ENCODE measurements around the gene UNC13C. TPM values are rescaled to one million over a fixed set of nuclear protein-coding genes. Genes with fewer than 3 reads are reported as not detected.

UNC13C gene
- polyA plus RNA-seq, 1 donor from 2014 or later: 4.0 TPM

DNA sequence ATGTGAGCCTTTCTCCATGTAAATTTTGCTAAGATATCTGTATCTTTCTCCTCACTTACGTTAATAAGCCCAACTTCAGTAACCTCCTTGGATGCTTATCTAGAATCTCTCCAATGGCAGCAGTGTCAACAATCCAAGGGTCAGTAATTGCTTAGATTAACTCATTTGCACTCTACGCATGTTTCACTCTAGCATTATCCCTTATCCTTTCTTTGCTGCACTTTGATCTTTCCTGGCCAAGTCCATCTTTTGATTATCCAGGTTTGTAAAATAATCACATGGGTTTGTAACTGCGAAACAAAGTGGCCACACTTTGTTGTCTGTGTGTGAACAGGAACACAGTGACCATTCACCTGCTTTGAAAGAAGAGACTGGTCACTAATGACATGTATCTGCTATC, 640.9 kb downstream of the UNC13C start:
- no peak for TF ChIP-seq CTCF (IDR thresholded peaks at IDR 0.05; ENCODE audit: poor library complexity, severe bottlenecking)
- no peak for TF ChIP-seq RAD21 (conservative IDR thresholded peaks at IDR 0.05)
- TF ChIP-seq EP300 (conservative IDR thresholded peaks at IDR 0.05; ENCODE audit: poor library complexity, severe bottlenecking): no peak
- TF ChIP-seq POLR2AphosphoS5 (IDR thresholded peaks at IDR 0.05): no peak
- no peak for TF ChIP-seq EZH2 (IDR thresholded peaks at IDR 0.05; ENCODE audit: borderline replicate concordance, insufficient read depth, low read length, poor library complexity, severe bottlenecking)
- no peak for TF ChIP-seq MXI1 (conservative IDR thresholded peaks at IDR 0.05; ENCODE audit: poor library complexity, severe bottlenecking)
- TF ChIP-seq, protein P1, sequence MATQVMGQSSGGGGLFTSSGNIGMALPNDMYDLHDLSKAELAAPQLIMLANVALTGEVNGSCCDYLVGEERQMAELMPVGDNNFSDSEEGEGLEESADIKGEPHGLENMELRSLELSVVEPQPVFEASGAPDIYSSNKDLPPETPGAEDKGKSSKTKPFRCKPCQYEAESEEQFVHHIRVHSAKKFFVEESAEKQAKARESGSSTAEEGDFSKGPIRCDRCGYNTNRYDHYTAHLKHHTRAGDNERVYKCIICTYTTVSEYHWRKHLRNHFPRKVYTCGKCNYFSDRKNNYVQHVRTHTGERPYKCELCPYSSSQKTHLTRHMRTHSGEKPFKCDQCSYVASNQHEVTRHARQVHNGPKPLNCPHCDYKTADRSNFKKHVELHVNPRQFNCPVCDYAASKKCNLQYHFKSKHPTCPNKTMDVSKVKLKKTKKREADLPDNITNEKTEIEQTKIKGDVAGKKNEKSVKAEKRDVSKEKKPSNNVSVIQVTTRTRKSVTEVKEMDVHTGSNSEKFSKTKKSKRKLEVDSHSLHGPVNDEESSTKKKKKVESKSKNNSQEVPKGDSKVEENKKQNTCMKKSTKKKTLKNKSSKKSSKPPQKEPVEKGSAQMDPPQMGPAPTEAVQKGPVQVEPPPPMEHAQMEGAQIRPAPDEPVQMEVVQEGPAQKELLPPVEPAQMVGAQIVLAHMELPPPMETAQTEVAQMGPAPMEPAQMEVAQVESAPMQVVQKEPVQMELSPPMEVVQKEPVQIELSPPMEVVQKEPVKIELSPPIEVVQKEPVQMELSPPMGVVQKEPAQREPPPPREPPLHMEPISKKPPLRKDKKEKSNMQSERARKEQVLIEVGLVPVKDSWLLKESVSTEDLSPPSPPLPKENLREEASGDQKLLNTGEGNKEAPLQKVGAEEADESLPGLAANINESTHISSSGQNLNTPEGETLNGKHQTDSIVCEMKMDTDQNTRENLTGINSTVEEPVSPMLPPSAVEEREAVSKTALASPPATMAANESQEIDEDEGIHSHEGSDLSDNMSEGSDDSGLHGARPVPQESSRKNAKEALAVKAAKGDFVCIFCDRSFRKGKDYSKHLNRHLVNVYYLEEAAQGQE (IDR thresholded peaks at IDR 0.05; ENCODE audit: borderline replicate concordance): no peak
- no peak for TF ChIP-seq TAF1 (IDR thresholded peaks at IDR 0.05; ENCODE audit: low read depth)
- TF ChIP-seq SMC3 (conservative IDR thresholded peaks at IDR 0.05; ENCODE audit: poor library complexity): no peak
- Histone ChIP-seq H3K27me3 (ENCODE audit: insufficient read depth, low read depth, low read length) (no peaks in the 10 kb centered on the region), H3K36me3 (ENCODE audit: insufficient read depth, low read length) (no peaks in the 10 kb centered on the region), H3K9ac (ENCODE audit: low read length) (no peak overlapping the region), H3K9me3 (ENCODE audit: low read length) (no peaks in the 10 kb centered on the region), H3K79me2 (replicated peaks; ENCODE audit: insufficient read depth, low read length) (no peaks in the 10 kb centered on the region), H3K9me2 (ENCODE audit: insufficient read depth, low read length) (no peaks in the 10 kb centered on the region), H3K27ac (ENCODE audit: low read length) (no peak overlapping the region), H3K4me3 (ENCODE audit: low read length) (no peak overlapping the region), H4K20me1 (ENCODE audit: insufficient read depth) (no peaks in the 10 kb centered on the region), H3K4me2 (ENCODE audit: low read length) (no peak overlapping the region), H2AFZ (ENCODE audit: low read depth, low read length) (no peak overlapping the region), H3F3A (ENCODE audit: insufficient read depth, low read length, poor library complexity, severe bottlenecking) (no peaks in the 10 kb centered on the region)

GRCh38 chr15:54620916-54621315, 642.7 kb downstream of the UNC13C start:
- Histone ChIP-seq H3K9me3 (ENCODE audit: low read length) (no peaks in the 10 kb centered on the region), H3K27ac (ENCODE audit: low read length) (no peak overlapping the region), H3K27me3 (ENCODE audit: insufficient read depth, low read depth, low read length) (no peaks in the 10 kb centered on the region), H3K36me3 (ENCODE audit: insufficient read depth, low read length) (no peaks in the 10 kb centered on the region), H3K79me2 (replicated peaks; ENCODE audit: insufficient read depth, low read length) (no peaks in the 10 kb centered on the region), H4K20me1 (ENCODE audit: insufficient read depth) (no peaks in the 10 kb centered on the region), H3K4me3 (ENCODE audit: low read length) (no peak overlapping the region), H3K4me2 (ENCODE audit: low read length) (no peak overlapping the region), H3K9ac (ENCODE audit: low read length) (no peak overlapping the region), H3K9me2 (ENCODE audit: insufficient read depth, low read length) (no peaks in the 10 kb centered on the region), H2AFZ (ENCODE audit: low read depth, low read length) (no peak overlapping the region), H3F3A (ENCODE audit: insufficient read depth, low read length, poor library complexity, severe bottlenecking) (no peaks in the 10 kb centered on the region)
- TF ChIP-seq EP300 (conservative IDR thresholded peaks at IDR 0.05; ENCODE audit: poor library complexity, severe bottlenecking): no peak

DNA sequence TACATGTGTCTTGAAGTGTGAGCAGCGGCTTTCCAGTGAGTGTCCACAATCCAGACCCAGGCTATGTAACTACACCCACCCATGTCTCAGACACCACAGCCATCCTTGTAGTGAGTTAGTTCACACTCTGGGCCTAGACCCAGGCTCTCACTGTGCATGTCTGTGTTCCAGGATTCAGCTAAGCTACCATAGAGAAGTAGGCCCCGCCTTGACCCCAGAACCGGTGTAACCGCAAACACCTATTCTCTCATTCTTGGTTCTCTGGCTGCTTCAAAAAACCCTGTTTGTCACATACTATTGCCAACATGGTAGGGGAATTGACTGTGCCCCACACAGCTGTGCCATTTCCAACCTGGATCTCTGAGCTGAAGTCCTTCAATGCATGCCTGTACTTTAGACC, 657.9 kb downstream of the UNC13C start:
- no peaks in the 10 kb centered on the region for H3F3A ChIP-seq (ENCODE audit: insufficient read depth, low read length, poor library complexity, severe bottlenecking)
- H3K27ac ChIP-seq (ENCODE audit: low read length): no peak overlapping the region
- H3K9ac ChIP-seq (ENCODE audit: low read length): no peak overlapping the region
- no peaks in the 10 kb centered on the region for H3K79me2 ChIP-seq (replicated peaks; ENCODE audit: insufficient read depth, low read length)
- no peaks in the 10 kb centered on the region for H3K9me2 ChIP-seq (ENCODE audit: insufficient read depth, low read length)
- H3K9me3 ChIP-seq (ENCODE audit: low read length): no peaks in the 10 kb centered on the region
- no peaks in the 10 kb centered on the region for H3K36me3 ChIP-seq (ENCODE audit: insufficient read depth, low read length)
- no peaks in the 10 kb centered on the region for H4K20me1 ChIP-seq (ENCODE audit: insufficient read depth)
- no peak overlapping the region for H3K4me2 ChIP-seq (ENCODE audit: low read length)
- H3K27me3 ChIP-seq (ENCODE audit: insufficient read depth, low read depth, low read length): no peaks in the 10 kb centered on the region
- no peak overlapping the region for H2AFZ ChIP-seq (ENCODE audit: low read depth, low read length)
- no peak for TF ChIP-seq CTCF (IDR thresholded peaks at IDR 0.05; ENCODE audit: poor library complexity, severe bottlenecking)
- no peak for TF ChIP-seq EP300 (conservative IDR thresholded peaks at IDR 0.05; ENCODE audit: poor library complexity, severe bottlenecking)
- no peak for TF ChIP-seq EZH2 (IDR thresholded peaks at IDR 0.05; ENCODE audit: borderline replicate concordance, insufficient read depth, low read length, poor library complexity, severe bottlenecking)
- TF ChIP-seq, protein P1 (IDR thresholded peaks at IDR 0.05; ENCODE audit: borderline replicate concordance): no peak
- no peak for TF ChIP-seq MXI1 (conservative IDR thresholded peaks at IDR 0.05; ENCODE audit: poor library complexity, severe bottlenecking)
- no peak for TF ChIP-seq RAD21 (conservative IDR thresholded peaks at IDR 0.05)
- no peak for TF ChIP-seq POLR2AphosphoS5 (IDR thresholded peaks at IDR 0.05)
- TF ChIP-seq TAF1 (IDR thresholded peaks at IDR 0.05; ENCODE audit: low read depth): no peak
- no peak for TF ChIP-seq SMC3 (conservative IDR thresholded peaks at IDR 0.05; ENCODE audit: poor library complexity)
- no peak overlapping the region for H3K4me3 ChIP-seq (ENCODE audit: low read length)

Data from neural cell (in vitro differentiated cells).